CD4-positive, alpha-beta T cell (primary cell): ENCODE measurements around the gene CD82. TPM values are rescaled to one million over a fixed set of nuclear protein-coding genes. Genes with fewer than 3 reads are reported as not detected.
A peak's percentile ranks its signal among the peaks of the same experiment; 100 is the strongest.

Experiments used
- ATAC-seq: fragments of 200-7000 bp; cut with Tn5 transposase; one replicate; pipeline ENCODE4 v1.10.0; 2022; ENCODE audit warnings: mild to moderate bottlenecking; ENCODE audit not compliant: poor library complexity
- CTCF ChIA-PET: fragments of 350-600 bp; sonication (Branson Sonifier 250); formaldehyde crosslinking; loops from one replicate; lab custom pipeline; 2021; ENCODE audit warnings: antibody characterized with exemption, inconsistent platforms; lab: Charles Lee
- POLR2A ChIA-PET: fragments of 350-600 bp; sonication (Branson Sonifier 250); formaldehyde crosslinking; loops from one replicate; lab custom pipeline; 2021; ENCODE audit warnings: antibody characterized with exemption, inconsistent platforms; lab: Charles Lee
- DNase-seq, 14 experiments: peaks; one replicate each; pipeline ENCODE4 v3.0.0-alpha.2; 2013 to 2020; ENCODE audit warnings: mixed read lengths in 2 of 14
- H3K27ac ChIP-seq, 2 donors: one replicate each; pipeline versions ENCODE4 v1.5.1 to v1.7.0; 2013; ENCODE audit warnings: low read length in 2 of 2, low read depth in 1 of 2, mild to moderate bottlenecking in 1 of 2
- H3K27me3 ChIP-seq, 2 experiments: 1 replicate in 1 of 2; 2 replicates in 1 of 2; pipeline versions ENCODE4 v1.6.1 to v1.7.0; 2013; ENCODE audit warnings: low read length in 2 of 2, control low read depth in 1 of 2, mild to moderate bottlenecking in 1 of 2, moderate library complexity in 1 of 2; ENCODE audit not compliant: insufficient read depth in 2 of 2, control insufficient read depth in 1 of 2
- H3K36me3 ChIP-seq: one replicate; pipeline ENCODE4 v1.6.1; 2013; ENCODE audit warnings: low read length, control low read depth; ENCODE audit not compliant: insufficient read depth
- H3K4me1 ChIP-seq: one replicate; pipeline ENCODE4 v1.6.1; 2013; ENCODE audit warnings: low read length, control low read depth; ENCODE audit not compliant: insufficient read depth
- H3K4me3 ChIP-seq: one replicate; pipeline ENCODE4 v1.5.1; 2013; ENCODE audit warnings: mild to moderate bottlenecking, low read length, moderate library complexity
- H3K9me3 ChIP-seq, 2 experiments: 1 replicate in 1 of 2; 2 replicates in 1 of 2; pipeline versions ENCODE4 v1.6.1 to v1.7.0; 2013; ENCODE audit warnings: low read length in 2 of 2, mild to moderate bottlenecking in 2 of 2, control low read depth in 1 of 2, moderate library complexity in 1 of 2; ENCODE audit not compliant: control insufficient read depth in 1 of 2, insufficient read depth in 1 of 2
- H3K27ac Mint-ChIP-seq: one replicate; pipeline ENCODE4 v1.8.0; 2020; ENCODE audit warnings: mixed read lengths
- H3K27me3 Mint-ChIP-seq: one replicate; pipeline ENCODE4 v1.8.0; 2021; ENCODE audit warnings: mixed read lengths
- H3K36me3 Mint-ChIP-seq: one replicate; pipeline ENCODE4 v1.8.0; 2021; ENCODE audit warnings: low read depth, mixed read lengths
- H3K4me1 Mint-ChIP-seq: one replicate; pipeline ENCODE4 v1.8.0; 2021; ENCODE audit warnings: low read depth, mixed read lengths
- H3K4me3 Mint-ChIP-seq: one replicate; pipeline ENCODE4 v1.8.0; 2020; ENCODE audit warnings: mild to moderate bottlenecking, mixed read lengths
- H3K9me3 Mint-ChIP-seq: one replicate; pipeline ENCODE4 v1.8.0; 2020; ENCODE audit warnings: mixed read lengths
- intact Hi-C, 2 experiments: fragments of 100-400 bp; cut with DNase I in 1 of 2; cut with micrococcal nuclease in 1 of 2; formaldehyde crosslinking; loops; one replicate each; pipeline versions ENCODE4 v1.15.1 to v1.9.0; 2023 to 2025; cut with DNase I, micrococcal nuclease
- total RNA-seq, 174 experiments: library from RNA in 2 of 174; stranded (reverse) in 2 of 174; gene quantifications; one replicate each; pipeline ENCODE4 v1.2.3 and lab custom pipeline; 2021 to 2026
- TF ChIP-seq, protein P1 (sequence below): fragments of 200-600 bp; IDR thresholded peaks from one replicate; pipeline ENCODE4 v1.8.0; 2022; ENCODE audit warnings: antibody characterized with exemption, mild to moderate bottlenecking

Gene CD82
- total RNA-seq, 2 experiments from 2014 or later, result 33.8 to 37.3 TPM

- Mint-ChIP-seq H3K27ac (peak overlapping the region; percentile 67), H3K36me3 (peaks cover 4% of the 10 kb centered on the region), H3K4me3 (peak overlapping the region; percentile 7), H3K4me1 (peaks cover 100% of the 10 kb centered on the region), H3K9me3 (no peaks in the 10 kb centered on the region), H3K27me3 (no peaks in the 10 kb centered on the region)
- ATAC-seq (no peak), DNase-seq (peak in 1 of 14 experiments; percentile 53)
- intact Hi-C loops, result no loop called here
- H3K9me3 ChIP-seq, result no peaks in the 10 kb centered on the region
- peak overlapping the region in 1 of 2 donors; percentile 64 for H3K27ac ChIP-seq
- POLR2A ChIA-PET, result interaction anchor here (1.2 to 7.0 kb wide), 2 partner anchors 24 to 44 kb away, joined by 4 to 54 read pairs; no protein-coding TSS in a partner anchor
- TF ChIP-seq, protein P1, sequence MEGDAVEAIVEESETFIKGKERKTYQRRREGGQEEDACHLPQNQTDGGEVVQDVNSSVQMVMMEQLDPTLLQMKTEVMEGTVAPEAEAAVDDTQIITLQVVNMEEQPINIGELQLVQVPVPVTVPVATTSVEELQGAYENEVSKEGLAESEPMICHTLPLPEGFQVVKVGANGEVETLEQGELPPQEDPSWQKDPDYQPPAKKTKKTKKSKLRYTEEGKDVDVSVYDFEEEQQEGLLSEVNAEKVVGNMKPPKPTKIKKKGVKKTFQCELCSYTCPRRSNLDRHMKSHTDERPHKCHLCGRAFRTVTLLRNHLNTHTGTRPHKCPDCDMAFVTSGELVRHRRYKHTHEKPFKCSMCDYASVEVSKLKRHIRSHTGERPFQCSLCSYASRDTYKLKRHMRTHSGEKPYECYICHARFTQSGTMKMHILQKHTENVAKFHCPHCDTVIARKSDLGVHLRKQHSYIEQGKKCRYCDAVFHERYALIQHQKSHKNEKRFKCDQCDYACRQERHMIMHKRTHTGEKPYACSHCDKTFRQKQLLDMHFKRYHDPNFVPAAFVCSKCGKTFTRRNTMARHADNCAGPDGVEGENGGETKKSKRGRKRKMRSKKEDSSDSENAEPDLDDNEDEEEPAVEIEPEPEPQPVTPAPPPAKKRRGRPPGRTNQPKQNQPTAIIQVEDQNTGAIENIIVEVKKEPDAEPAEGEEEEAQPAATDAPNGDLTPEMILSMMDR, result no peak
- peaks cover 99% of the 10 kb centered on the region for H3K4me1 ChIP-seq
- CTCF ChIA-PET, result interaction anchor here (0.8 to 2.7 kb wide), 2 partner anchors 16 to 44 kb away, joined by 3 to 7 read pairs; no protein-coding TSS in a partner anchor
- H3K27me3 ChIP-seq, result no peaks in the 10 kb centered on the region
- H3K36me3 ChIP-seq, result peaks cover 4% of the 10 kb centered on the region
- no peak overlapping the region for H3K4me3 ChIP-seq
Observed at GRCh38 chr11:44572884-44573283, 7.4 kb downstream of the CD82 start.

- DNase-seq (no peak), ATAC-seq (no peak)
- peak overlapping the region; percentile 7 for H3K4me3 Mint-ChIP-seq
- peaks cover 4% of the 10 kb centered on the region for H3K36me3 Mint-ChIP-seq
- H3K27me3 Mint-ChIP-seq, result no peaks in the 10 kb centered on the region
- intact Hi-C loops, result no loop called here
- Histone ChIP-seq H3K27ac (peak overlapping the region; percentile 55 to 64), H3K27me3 (no peaks in the 10 kb centered on the region), H3K4me3 (no peak overlapping the region), H3K4me1 (peaks cover 99% of the 10 kb centered on the region), H3K36me3 (peaks cover 4% of the 10 kb centered on the region), H3K9me3 (no peaks in the 10 kb centered on the region)
- POLR2A ChIA-PET, result interaction anchor here (1.0 to 7.0 kb wide), 3 partner anchors 9 to 23 kb away, joined by 4 to 54 read pairs (median 19); partner anchors contain the start of gene CD82
- TF ChIP-seq, protein P1, result no peak
- H3K4me1 Mint-ChIP-seq, result peaks cover 98% of the 10 kb centered on the region
- peak overlapping the region; percentile 67 for H3K27ac Mint-ChIP-seq
- no peaks in the 10 kb centered on the region for H3K9me3 Mint-ChIP-seq
- CTCF ChIA-PET, result interaction anchor here (1.5 kb wide), 1 partner anchor 16 kb away, joined by 3 read pairs; no protein-coding TSS in a partner anchor
Observed at GRCh38 chr11:44573333-44573732, 7.9 kb downstream of the CD82 start.

GRCh38 chr11:44574610-44575287 is 9.3 kb downstream of the CD82 start:
- Mint-ChIP-seq H3K27me3 (no peaks in the 10 kb centered on the region), H3K4me1 (peaks cover 94% of the 10 kb centered on the region), H3K9me3 (no peaks in the 10 kb centered on the region), H3K27ac (peak overlapping the region; percentile 67), H3K36me3 (peaks cover 6% of the 10 kb centered on the region), H3K4me3 (peak overlapping the region; percentile 72)
- H3K4me1 ChIP-seq, result peaks cover 99% of the 10 kb centered on the region
- no peaks in the 10 kb centered on the region for H3K9me3 ChIP-seq
- peaks cover 8% of the 10 kb centered on the region for H3K36me3 ChIP-seq
- ATAC-seq (peak; percentile 79), DNase-seq (peak in 5 of 14 experiments; percentile 25 to 78 (median 74))
- CTCF ChIA-PET, result interaction anchor here (1.1 to 1.5 kb wide), 2 partner anchors 18 to 20 kb away, joined by 3 read pairs; no protein-coding TSS in a partner anchor
- TF ChIP-seq, protein P1, result no peak
- H3K27me3 ChIP-seq, result no peaks in the 10 kb centered on the region
- intact Hi-C loops, result no loop called here
- H3K27ac ChIP-seq, result peak overlapping the region; percentile 55 to 64
- POLR2A ChIA-PET, result interaction anchor here (0.7 to 7.0 kb wide), 6 partner anchors 10 to 38 kb away, joined by 3 to 54 read pairs (median 5); partner anchors contain the start of gene CD82
- H3K4me3 ChIP-seq, result peak overlapping the region; percentile 3
